GM19452 (cell line): Measurements from ENCODE around the gene MOXD1.

ENCODE experiments used
- ATAC-seq: cut with Tn5 transposase; IDR thresholded peaks from one replicate; pipeline ENCODE4 v1.9.1; 2021; ENCODE audit not compliant: unreplicated experiment

Gene MOXD1

DNA sequence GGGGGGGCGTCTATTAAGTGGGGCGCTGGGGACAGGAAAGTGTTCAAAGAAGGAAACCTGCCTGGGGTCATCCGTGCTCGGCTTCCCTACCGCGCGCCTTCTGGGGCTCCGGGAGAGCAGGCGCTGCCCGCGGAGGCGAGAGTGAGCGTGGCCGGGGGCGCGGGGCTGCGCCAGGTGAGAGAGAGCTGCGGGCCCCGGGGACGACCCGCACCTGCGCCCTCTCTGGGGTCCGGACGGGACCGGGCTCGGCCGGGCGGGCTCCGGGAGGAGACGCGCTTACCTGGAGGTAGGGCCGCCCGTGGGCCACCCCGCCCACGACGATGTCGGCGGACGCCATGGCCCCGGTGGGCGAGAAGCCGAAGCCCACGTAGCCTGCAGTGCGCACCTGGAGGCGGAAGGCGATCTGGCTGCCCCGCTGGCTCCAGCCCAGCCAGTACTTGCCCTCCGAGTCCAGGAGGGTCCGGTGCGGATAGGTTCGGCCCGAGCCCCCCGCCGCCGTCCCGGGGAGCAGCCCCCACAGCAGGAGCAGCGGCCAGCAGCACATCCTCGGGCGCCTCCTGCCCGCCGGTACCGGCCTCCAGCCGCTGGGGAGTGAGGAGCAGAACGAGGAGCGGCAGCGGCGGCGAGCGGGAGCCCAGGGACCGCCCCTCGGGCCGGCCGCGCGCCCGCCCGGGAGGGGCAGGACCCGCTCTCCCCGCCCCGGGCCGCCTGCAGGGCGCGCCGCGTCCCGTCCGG is at the start of gene MOXD1:
MOXD1 (minus strand) TSS at position 593 of the 735 bp plus-strand sequence; CDS start at position 544, 49 bp downstream.
- peak; percentile 69 for ATAC-seq

- no peak for ATAC-seq
Measured at GRCh38 chr6:132446855-132447241, 45.6 kb upstream of the MOXD1 start.

DNA sequence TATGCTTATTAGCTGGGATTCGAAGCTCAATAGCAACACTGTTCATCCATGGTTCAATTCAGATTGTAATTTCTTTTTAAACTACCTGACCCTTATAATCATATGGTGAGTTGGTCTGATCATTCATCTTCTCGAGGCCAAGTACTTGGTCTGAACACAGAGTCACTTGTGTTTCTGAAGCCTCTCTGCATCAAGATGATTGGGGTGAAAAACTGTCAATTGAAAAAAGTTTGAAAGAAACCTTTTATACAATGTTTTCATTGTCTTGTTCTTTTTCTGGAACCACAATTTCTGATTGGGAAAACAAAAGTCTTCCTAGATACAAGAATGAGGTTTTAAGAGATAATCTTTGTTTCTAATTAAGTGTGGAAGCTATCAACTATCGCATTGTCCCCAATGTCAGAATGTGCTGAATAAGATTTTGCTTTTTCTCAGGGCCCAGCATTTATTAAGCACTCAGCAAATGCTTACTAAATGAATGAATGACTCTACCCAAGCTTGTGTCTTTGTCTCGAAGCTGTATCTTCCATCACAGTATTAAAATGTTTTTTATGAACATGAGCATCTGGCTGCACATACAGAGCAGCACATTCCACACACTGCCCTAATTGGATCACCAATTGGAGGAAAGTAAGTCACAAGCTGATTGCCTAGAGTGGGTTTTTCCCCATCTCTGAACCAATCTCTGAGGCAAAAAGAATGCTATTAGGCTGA is 45.0 kb upstream of the MOXD1 start:
- no peak for ATAC-seq

GRCh38 chr6:132445201-132445951 is 44.1 kb upstream of the MOXD1 start:
- no peak for ATAC-seq

- no peak for ATAC-seq
Measured at GRCh38 chr6:132443206-132443605, 41.9 kb upstream of the MOXD1 start.

GRCh38 chr6:132430110-132430509 is 28.8 kb upstream of the MOXD1 start:
- no peak for ATAC-seq

DNA sequence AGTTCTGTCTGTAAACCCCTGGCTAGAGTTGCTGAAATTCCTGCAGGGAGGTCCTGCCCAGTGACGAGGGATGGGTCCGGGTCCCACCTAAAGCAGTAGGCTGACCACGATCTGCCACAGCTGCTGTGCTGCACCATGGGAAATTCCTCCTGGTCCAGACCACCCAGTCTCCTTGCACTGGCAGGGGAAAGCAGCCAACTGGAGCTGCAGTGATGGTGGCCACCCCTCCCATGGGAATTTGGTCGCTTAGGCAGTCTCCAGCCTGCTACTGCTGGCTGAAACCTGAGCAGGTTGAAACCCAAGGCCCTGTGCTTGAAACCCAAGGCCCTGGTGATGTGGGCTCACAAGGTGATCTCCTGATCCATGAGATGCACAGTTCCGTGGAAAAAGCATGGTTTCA is 23.9 kb upstream of the MOXD1 start:
- ATAC-seq: no peak

DNA sequence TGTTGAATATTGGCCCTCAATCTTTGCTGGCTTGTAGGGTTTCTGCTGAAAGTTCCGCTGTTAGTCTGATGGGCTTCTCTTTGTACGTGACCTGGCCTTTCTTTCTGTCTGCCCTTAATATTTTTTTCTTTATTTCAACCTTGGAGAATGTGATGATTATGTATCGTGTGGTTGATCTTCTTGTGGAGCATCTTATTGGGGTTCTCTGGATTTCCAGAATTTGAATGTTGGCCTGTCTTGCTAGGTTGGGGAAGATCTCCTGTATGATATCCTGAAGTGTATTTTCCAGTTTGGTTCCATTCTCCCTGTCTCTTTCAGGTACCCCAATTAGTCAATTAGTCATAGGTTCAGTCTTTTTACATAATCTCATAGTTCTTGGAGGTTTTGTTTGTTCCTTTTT is 22.6 kb upstream of the MOXD1 start:
- ATAC-seq: no peak

DNA sequence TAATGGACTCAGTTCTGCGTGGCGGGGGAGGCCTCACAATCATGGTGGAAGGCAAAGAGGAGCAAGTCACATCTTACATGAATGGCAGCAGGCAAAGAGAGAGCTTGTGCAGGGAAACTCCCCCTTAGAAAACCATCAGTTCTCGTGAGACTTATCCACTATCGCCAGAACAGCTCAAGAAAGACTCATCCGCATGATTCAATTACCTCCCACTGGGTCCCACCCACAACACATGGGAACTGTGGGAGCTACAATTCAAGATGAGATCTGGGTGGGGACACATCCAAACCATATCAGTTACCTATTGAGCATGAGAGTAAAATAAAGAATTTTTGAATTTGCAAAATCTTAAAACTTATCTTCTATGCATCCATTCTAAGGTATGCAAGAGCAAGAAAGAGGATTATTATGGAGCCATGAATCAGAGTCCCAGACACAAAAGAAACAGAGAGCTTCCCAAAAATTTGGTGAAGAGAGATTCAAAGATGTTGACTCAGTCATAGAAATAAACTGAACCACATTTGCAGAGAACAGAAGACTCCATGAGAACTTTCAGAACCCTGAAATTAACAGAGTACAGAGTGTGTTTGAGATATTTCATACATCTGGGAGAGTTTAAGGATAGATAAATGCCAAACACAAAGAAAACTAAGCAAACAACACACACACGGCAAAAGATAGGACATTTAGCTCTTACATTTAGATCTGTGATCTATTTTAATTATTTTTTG is 17.1 kb upstream of the MOXD1 start:
- ATAC-seq: no peak

DNA sequence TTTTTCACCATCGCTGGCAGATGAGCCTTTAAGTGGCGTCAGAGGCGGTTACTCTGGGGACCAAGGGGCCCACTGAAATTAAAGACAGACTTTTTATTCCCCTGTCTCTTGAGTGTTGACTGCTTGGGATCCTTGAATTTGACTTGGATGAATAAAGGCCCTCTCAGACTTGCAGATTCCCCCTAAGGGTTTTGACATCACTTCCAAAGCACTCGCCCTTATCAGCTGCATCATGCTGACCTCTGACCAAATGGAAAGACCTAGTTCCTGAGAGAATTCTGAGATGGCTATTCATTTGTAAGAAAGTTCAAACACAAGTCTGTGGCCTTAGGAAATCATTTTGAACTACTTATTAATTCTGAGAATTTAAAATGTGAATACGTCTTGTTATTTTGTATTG is 13.5 kb upstream of the MOXD1 start:
- no peak for ATAC-seq

DNA sequence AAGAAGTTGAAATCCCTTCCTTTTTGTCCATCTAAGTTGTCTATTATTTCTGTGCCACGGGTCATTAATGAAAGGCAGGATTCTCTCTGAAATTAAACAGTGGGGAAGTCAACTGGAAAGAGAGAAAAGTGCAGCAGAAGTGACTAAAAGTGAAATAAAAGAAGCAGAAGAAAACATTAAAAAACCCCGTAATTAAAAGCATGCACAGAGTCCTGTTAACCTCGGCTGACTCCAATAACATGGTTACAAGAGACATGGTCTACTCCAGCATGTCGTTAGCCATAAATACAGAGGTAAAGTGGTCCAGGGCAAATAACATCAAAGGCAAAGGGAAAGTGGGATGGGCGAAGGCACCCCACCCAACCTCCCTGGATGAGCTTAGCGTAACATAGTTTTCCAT is 13.0 kb upstream of the MOXD1 start:
- ATAC-seq: no peak

GRCh38 chr6:132413499-132413802 is 12.2 kb upstream of the MOXD1 start:
- ATAC-seq: no peak

- ATAC-seq: no peak
Measured at GRCh38 chr6:132412656-132413498, 11.6 kb upstream of the MOXD1 start.

- ATAC-seq: no peak
Measured at GRCh38 chr6:132411296-132411695, 10.0 kb upstream of the MOXD1 start.

GRCh38 chr6:132410830-132411229 is 9.6 kb upstream of the MOXD1 start:
- no peak for ATAC-seq

DNA sequence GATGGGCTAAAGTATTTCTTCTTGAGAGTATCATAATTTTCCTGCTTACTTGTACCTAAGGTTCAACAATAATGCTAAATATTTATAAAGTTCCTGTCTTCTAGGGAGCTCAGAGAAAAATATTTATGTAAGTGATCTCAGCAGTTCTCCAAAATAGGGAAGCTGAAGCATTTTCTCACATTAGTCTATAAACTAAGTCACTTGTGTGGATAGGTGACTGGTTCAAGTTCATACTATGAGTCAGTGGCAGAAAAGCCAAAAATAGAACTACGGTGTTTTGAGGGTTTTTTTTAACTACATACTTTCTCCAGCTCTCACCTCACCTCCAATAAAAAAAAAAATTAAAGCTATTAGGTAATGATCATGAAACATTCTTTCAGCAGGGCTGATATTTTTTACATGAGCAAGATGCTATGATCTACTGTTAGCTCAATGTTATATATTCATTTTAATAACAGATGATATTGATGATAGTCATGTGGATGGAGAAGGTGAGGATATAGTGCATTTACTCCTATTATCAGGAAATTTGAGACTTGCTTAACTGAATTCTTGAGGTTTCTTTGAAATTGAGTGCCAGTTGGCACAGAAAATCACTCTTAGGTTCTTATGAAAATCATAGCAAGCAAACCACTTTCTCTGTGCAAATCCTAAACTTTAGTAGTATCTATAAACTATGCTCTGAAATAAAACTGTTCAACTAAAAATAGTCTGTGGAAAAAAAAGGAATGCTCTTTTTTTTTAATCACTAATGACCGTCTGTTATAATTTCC is 4.1 kb upstream of the MOXD1 start:
- ATAC-seq: peak; percentile 47

DNA sequence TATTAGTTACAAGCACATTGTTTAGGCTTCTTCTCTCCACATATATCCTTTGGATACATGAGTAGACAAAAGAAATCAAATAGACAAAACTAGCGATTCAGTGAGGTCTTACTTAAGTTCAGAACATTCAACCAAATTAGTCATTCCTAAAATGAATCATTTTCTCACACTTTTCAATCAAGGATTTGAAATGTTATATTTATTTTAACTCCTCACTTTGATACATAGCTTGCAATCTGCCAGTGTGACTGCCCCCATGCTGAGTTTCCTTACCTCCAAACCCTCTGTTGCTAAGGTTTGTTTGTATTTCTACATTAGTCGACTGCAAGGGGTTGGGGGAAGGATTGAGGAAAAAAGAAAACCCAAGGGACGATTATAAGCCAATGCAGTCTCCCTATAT is 3.5 kb upstream of the MOXD1 start:
- ATAC-seq: no peak

DNA sequence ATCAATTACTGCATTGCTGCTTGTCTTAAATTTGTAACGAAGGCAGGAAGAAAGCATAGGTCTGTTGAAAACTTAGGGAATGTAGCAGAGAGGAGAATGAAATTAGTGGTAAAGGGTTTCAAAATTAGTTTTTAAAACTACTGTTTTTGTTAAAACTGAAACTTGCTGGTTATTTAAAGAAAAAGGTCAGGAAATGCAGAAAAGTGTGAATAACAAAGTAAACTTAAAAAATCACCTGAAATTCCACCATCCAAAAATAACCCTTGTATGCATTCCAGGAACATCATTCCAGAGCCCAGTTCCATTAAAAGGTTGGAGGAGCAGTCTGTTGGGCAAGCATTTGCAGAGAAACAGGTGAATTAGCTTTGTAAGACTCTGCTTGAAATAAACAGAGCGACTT is 3.1 kb upstream of the MOXD1 start:
- no peak for ATAC-seq

DNA sequence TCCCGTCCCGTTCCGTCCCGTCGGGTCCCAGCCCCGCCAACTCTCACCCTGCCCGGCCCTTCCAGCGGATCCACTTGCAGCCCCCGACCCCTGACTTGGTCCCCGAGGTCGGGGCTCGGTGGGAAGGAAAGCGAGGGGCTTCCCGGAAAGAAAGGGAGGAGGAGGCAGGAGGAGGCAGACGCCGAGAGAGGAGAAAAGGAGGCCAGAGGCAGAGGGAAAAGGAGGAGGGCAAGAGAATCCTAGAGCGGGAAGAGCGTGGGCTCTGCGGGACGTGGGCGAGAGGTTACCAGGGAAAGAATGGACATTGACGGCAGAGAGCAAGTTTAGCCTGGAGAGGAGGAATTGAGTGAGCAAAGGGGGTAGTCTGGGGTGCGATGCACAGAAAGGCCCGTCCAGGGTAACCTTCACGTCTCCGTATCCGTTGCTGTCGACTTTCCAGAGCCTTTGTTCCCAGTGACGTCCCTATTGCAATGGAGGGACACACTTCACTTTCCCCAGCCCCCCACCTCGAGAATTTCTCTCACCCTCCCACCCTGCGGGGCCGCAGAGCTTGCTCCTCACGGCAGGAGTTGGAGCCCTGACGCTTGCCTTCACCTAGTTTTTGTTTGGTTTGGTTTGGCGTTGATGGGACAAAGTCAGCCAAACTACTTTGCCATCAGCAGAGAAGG is 477 bp upstream of the MOXD1 start:
- peak; percentile 1 for ATAC-seq
